G401.6 (cell line): Measurements from ENCODE around the gene ZNRF3.
"Not testable (repeated sequence)": the region's sequence is repeated elsewhere in the genome, so short reads cannot be mapped to it uniquely, and the experiment has no call there.

Experiments used
- FAIRE-seq: peaks from 2 replicates; lab custom pipeline; 2012; peaks lifted over from hg19 to GRCh38; lab: Jason Lieb, UNC

ZNRF3 gene

DNA sequence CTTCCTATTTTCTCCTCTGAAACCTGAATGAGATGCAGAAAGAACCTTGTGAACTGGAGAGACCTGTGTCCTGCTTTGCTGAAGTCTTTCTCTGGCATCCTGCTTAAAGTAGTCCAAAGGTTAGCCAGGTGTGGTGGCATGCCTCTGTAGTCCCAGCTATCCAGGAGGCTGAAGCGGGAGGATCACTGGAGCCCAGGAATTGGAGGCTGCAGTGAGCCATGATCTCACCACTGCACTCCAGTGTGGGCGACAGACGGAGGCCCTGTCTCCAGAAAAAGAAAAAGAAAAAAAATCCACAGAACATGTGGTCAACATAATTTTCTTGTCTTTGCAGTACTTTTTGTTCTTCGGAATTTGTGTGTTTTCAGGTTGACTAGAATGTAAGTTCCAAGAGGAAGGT, 187.1 kb downstream of the ZNRF3 start:
- FAIRE-seq: no peak

DNA sequence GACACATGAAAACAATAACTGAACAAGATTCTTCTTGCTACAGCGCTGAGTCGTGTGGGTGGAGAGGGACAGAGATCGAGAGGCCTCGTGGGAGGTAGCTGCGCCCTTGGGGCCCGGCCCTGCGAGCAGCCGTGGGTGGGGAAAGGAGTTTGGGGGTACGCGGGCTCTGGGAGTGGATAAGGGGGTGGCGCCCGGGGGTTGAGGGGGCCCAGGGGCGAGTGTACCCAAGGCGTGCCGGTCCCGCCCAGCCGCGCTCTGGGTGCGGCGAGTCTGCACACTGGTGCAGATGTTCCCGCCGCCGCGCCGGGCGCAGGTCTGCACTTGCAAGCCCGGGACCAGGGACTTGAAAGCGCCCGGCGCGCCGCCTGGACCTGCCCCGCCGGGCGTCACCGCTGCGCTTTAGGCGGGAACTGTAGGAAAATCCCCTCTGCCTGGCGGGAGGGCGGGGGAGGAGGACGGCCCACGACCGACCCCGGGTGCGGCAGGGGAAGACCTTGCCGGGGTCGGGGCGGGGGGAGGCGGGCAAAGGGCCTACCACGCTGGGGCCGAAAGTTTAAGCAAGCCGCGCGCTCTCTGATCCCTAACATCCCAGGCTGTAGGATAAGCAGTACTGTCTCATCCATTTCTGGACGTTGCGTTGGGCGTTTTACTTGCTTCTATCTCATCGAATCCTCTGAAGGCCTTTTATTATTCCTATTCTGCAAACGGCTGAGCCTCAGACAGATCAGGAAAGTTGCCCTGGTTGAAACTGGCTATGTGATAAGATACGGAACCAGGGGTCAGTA, 188.1 kb downstream of the ZNRF3 start:
- FAIRE-seq: no peak

DNA sequence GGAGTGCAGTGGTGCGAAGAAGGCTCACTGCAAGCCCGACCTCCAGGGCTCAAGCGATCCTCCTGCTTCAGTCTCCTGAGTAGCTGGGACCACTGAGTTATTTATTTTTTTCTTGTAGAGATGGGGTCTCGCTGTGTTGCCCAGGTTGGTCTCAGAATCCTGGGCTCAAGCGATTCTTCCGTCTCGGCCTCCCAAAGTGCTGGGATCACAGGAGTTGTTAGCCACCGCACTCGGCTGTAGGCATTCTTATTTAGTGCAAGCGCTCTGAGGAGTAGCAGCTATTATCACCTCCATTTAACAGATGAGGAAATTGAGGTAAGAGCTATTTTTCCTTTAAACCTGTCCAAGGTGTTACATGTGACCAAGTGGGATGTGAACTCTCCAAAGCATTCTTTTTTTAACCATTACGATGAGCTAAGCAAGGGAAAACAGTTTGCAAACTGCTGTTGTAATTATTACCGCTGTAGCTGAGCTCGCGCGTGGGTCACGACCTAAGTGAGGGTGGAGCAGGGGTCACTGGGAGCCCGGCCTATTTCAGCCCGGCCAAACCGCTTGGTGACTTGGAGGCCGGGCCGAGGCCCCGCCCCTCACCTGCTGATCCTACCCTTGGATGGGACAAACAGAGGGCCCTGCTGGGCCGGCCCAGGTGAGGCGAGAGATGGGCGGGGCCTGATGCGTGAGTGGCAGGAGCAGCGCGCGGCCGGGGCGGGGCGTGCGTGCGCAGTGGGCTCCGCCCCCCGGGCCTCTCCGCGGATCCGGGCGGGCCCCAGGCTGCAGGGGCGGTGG, 189.0 kb downstream of the ZNRF3 start:
- no peak for FAIRE-seq

DNA sequence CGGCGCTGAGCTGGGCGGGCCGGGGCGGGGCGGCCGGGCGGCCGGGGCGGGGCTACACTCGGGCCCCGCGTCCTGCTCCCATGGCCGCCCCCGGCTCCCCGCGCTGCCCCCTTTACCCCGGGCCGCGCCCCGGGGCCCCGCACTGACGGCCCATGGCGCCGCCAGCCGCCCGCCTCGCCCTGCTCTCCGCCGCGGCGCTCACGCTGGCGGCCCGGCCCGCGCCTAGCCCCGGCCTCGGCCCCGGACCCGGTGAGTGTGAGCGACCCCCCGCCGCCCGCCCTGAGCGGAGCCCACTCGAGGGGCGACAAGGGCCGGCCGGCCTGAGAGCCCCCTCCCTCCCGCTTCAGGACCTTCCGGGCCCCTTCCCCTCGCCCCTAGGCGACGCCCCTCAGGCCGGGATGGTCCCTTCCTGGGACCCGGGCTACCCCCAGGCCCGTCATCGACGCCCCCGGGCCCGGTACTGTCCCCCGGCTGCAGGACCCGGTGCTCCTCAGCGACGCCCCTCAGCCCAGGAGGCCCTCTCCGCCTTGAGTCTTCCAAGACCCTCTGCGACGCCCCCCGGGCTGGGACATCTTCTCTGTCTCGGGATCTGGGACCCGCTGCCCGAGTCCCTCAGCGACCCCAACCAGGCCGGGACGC, 189.7 kb downstream of the ZNRF3 start, which contains the start of gene KREMEN1:
Gene KREMEN1, plus strand, starts transcription at position 57 of the 639 bp plus-strand sequence. Its CDS starts 96 bp downstream, at position 153.
- FAIRE-seq: no peak

DNA sequence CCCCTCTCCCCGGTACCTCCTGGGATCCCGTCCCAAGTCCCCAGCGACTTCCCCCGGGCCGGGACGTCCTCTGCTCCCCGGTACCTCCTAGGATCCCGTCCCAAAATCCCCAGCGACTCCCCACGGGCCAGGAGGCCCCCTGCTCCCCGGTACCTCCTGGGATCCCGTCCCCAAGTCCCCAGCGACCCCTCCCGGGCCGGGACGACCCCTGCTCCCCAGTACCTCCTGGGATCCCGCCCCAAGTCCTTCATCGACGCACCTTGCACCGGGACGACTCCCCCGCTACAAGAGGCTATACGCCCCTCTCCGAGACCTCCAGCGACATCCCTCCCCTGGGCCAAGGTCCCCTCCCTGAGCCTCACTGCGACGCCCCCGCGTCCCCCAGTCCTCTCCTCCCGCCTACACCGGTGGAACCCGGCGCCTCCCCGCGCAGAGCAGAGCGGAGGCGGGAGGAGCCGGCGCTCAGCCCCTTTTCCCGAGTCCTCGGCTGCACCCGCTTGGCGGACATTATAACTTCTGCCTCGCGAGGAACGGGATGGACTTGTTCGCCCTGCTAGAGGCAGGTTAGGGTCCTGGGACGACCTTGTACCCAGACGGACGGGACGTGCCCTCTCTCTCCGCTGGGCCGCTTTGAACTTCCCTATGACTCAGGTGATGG, 190.4 kb downstream of the ZNRF3 start:
- no peak for FAIRE-seq

DNA sequence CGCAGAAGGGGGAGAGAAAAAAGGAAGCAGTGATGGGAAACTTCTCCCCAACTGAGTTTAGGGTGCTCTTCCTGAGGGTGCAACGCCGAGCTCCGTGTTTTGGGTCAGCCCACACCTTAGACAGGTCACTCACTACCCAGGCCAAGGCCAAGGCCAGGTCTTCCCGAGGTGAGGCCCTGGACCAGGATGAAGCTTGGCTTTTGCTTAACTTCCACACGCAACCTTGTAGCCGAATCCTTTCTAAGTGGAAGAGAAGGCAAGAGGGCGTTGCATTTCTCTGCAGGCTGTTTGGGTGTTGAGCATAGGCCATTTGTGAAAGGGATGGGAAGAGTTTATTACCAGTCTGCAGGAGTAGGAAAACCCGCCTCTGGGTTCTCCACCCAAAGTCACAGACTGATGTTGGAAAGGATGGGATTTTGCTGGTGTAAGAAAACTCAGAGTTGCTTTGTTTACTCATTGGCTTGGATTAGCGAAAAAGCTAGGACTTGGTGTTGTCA, 191.0 kb downstream of the ZNRF3 start:
- FAIRE-seq: no peak

DNA sequence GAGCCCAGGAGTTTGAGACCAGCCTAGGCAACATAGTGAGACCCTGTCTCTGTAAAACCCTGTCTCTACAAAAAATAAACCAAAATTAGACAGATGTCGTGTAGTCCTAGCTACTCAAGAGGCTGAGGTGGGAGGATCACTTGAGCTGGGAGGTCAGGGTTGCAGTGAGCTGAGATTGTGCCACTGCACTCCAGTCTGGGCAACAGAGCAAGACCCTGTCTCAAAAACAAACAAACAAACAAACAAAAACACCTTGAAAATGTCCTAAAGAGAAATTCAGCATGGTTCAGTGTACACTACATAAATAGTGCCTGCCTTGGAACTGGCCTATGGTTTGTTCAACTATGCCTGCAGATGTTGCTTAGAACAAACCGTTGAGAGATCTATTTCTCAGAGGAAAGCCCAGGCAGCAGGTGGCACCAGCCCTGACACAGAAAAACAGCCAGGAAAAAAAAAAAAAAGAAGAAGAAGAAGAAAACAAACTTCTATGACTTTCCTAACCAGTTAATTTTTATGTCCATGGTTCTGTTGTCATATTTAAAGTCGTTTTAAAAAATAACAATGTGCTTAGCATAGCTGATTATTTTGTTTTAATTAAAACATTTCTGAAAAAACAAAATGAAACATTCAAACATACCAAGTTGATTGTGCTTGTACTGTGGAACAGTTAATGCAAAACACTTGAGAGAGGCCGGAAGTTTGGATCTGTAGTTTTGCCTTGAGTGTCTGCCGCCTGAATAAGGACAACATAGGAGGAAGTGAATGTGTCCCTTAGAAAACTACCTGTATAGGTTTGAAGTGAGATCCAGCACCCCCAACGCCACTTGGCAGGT, 194.9 kb downstream of the ZNRF3 start:
- no peak for FAIRE-seq

DNA sequence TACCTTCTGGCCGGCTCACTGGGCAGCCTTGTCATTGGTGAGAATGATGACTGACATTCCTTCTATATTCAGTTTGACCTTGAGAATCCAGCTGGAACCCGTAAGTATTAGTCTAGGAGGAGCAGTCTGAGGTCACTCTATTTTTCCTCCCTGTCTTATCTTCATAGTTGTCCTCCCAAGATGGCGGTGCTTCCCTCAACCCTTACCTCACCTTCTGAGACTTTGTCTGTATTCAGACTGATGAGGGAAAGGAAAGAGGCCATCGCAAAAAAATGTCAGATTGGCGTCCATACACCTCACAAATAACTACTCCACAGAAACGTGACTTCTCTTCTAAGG, 195.5 kb downstream of the ZNRF3 start:
- no peak for FAIRE-seq

DNA sequence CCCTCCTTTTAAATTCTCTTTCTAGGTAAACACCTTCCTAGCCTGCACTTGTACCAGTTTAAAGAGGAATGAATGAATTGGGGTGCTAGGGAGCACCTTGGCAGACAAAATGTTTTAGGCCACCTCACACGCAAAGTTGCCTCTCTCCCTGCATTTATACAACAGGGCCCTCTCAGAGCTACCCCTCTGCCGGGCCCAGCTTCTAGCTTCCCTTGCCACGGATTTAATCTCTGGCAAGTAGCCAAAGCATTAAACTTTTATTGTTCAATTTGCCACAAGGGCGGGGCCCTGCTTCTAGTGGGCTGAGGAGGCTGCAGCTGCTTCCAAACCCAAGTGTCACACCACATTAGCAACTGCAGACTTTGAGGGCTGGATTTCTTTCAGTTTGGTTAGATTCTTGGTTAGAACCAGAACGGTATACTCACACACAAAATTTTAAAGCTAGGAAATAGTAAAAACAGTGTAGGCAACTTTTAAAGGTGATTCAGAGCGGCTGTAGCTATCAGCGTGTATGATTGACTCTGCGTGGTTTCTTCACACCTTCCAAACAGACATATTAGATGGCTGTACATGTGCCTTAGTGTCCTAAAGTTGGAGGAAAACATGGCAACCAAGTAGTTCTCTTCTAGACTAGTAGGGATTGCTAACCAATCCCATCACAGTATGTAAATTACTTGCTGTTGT, 196.0 kb downstream of the ZNRF3 start:
- FAIRE-seq: no peak

DNA sequence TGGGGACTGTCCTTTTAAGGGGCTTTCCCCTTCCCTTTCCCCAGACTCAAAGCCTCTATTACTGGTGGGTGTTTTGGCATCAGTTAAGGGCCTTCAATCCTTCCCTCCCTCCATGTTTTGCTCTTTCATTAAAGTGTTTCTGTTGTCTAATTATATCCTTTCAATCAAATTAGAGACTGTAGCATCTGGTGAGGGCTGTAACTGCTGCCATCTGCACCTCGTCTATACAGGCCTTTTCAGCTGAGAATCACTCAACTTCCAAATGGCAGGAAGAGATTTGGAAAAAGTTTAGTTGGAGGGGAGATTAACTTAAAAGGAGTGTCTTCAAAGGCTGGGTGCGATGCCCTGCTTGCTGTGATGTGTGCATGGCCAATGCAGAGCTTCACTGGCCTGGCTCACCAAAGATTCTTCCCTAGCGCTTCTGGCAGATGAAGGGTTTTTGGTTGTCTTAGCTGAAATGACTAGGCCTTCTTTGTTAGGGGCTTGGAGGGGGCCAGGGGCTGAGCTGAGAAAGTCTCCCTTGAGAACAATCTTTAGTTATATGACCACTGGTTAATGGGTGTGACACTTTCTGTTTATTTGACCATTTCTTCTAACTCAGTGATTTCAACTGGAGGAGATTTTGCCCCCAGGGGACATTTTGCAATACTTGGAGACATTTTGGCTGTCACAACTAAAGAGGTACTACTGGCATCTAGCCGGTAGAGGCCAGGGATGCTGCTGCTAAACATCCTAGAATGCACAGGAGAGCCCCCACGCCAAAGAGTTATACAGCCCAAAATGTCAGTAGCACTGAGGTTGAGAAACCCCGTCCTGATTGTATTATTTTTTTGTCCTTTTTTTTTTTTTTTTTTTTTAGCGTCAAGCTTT, 197.0 kb downstream of the ZNRF3 start:
- no peak for FAIRE-seq

DNA sequence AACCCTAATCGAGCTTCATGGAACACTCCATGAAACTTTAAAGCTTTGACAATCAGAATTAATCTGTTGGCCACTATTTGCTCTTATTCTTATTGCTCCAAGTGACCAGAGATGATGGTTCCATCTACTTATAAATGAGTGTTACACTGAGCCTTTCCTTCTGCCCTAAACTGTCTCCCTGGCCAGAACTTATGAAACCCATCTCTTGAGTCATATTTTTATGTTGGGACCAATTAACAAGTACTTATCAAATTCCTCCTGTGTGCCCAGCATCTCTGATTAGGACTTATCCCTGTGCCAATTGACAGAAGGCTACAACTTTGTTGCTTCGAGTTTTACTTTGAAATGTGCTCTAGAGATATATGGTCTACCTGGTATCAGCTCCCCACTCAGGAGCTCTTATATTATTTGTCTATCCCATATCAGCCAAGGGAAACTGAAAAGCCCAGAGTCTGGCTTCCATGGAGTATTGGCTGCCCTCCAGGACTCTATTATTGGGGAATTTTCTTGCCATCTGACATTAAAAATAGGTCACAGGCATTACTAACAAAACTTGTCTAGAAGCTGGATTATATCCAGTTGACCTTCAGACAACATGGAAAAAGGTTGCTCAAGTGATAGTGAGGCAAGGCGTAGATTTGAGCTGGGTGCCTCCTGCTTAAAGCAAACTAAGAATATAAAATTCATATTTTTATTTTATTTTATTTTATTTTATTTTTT, 198.3 kb downstream of the ZNRF3 start:
- FAIRE-seq: no peak

DNA sequence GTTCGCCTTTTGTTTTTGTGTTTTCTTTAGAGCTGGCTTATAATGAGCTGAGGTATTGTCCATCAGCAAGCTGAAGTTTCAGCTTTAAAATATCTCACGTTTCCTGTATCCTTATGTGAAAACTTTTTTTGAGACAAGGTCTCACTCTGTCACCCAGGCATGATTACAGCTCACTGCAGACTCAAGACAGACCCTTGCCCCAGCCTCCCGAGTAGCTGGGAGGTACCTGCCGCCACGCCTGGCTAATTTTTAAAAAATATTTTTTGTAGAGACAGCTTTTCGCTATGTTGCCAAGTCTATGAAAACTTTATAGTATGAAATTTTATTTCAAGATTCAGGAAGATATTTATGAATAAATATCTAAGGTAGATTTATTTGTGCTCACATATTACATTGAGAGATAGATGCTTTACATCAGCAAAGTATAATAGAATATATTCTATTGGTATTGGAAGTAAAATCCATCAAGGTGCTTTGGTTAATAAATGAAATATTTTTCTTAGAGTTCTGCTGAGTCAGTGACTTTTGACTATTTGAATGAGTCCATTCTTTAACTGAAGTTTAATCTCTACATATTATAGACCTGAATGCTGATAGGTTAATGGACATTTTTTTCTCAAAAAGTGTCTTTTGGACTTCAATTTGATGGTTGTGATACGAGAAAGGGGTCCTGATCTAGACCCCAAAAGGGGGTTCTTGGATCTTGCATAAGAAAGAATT, 199.6 kb downstream of the ZNRF3 start:
- no peak for FAIRE-seq

DNA sequence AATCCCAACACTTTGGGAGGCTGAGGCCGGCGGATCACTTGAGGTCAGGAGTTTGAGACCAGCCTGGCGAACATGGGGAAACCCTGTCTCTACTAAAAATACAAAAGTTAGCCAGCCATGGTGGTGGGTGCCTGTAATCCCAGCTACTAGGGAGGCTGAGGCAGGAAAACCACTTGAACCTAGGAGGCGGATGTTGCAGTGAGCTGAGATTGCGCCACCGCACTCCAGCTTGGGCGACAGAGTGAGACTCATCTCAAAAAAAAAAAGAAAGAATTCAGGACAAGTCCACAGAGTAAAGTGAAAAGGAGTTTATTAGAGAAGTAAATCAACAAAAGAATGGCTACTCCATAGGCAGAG, 200.2 kb downstream of the ZNRF3 start:
- not testable (repeated sequence) for FAIRE-seq

DNA sequence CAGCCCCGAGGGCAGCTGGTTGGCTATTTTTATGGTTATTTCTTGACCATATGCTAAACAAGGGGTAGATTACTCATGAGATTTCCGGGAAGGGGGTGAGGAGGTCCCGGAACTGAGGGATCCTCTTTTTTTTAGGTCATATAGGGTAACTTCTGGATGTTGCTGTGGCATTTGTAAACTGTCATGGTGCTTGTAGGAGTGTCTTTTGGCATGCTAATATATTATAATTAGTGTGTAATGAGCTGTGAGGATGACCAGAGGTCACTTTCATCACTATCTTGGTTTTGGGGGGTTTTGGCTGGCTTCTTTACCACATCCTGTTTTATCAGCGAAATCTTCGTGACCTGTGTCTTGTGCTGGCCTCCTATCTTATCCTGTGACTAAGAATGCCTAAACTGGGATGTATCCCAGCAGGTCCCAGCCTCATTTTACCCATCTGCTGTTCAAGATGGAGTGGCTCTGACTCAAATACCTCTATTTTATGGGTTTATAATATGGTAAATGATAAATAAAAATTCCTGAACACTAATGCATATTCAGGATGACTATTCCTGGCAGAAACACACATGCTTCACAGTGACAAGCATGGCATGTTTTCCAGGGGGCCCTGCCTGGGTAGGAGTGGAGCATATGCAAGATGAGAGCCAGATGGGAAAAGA, 200.7 kb downstream of the ZNRF3 start:
- FAIRE-seq: no peak

DNA sequence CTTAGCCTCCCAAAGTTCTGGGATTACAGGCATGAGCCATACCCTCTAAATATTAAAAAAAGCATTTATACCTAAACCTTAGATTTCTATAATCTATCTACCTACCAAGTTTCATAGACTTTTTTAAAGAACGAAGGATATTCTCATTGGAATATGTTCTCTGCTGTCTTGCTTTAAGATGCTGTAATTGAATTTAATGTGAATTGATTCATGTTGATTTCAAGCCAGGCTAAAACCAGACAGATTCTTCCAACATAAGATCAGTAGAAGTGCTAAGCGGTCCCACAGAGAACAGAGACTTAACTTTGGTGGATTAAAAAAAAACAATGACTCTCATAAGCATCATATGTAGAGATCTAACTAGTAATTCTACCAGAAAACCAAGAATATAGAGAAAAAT, 203.6 kb downstream of the ZNRF3 start:
- no peak for FAIRE-seq

DNA sequence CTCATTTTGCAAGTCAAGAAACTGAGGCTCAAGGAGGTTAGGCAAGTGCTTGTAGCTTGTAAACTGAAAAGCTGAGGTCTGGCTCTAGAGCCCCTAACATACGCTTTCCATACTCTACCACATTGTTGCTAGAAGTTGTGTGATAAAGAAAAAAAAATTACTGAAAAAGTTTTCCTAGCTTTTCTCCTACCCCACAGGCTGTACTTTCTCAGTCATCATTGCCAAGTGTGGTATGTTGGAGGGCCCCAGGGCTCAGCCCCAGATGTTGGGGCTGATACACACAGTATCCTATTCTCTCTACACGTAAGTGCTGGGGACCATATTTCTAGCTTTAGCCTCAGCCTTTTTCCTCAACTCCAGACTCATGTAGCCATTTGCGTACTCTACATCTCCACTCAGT, 205.4 kb downstream of the ZNRF3 start:
- no peak for FAIRE-seq

DNA sequence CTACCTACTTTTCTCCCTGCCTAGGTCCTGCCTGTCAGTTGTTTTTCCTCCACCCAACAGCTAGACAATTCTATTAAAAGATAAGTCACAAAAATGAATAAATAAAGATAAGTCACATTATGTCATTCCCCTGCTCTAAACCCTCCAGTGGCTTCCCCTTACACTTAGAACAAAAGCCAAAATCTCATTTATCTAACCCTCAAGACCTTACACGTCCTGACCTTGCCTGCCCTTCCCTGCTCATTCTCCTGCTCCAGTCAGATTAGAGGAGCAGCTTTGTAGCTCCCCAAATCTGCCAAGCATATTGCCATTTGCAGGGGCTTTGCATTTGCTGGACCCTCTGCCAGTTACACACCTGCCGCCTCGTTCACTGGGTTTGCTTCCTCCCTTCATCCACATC, 206.1 kb downstream of the ZNRF3 start:
- no peak for FAIRE-seq

DNA sequence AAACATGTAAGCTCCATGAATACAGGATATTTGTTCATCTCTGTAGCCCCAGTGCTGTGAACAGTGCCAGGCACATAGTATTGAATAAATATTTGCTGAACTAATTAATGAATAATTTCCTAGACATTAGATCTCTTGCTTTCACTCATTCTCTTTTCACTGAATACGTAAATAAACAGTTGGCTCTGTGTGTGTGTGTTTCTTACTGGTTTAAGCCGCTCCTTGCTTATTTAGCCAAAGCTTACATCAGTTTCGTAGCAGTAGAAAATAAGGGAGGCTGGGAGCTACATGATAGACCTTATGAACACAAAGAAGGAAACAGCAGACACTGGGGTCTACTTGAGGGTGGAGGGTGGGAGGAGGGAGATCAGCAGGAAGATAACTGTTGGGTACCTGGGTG, 206.7 kb downstream of the ZNRF3 start:
- FAIRE-seq: no peak
